PC-3 (cell line): ENCODE measurements around the gene NPW. TPM values are rescaled to one million over a fixed set of nuclear protein-coding genes. Genes with fewer than 3 reads are reported as not detected.

Experiments used
- ATAC-seq: fragments of 200-7000 bp; cut with Tn5 transposase; 2 replicates; pipeline ENCODE4 v1.9.1; 2020; ENCODE audit warnings: mild to moderate bottlenecking, moderate library complexity
- BruUV-seq: library from RNA; stranded (reverse); fragments of 400-500 nt; replicated peaks from 2 replicates; lab custom pipeline; 2021; lab: Mats Ljungman, UMichigan
- CTCF ChIA-PET: fragments of 300-600 bp; sonication (Branson Sonifier 250); formaldehyde crosslinking; loops from one replicate; lab custom pipeline; 2022; ENCODE audit warnings: antibody characterized with exemption; lab: Charles Lee
- POLR2A ChIA-PET: fragments of 300-600 bp; sonication (Branson Sonifier 250); formaldehyde crosslinking; loops from one replicate; lab custom pipeline; 2022; ENCODE audit warnings: antibody characterized with exemption; ENCODE audit not compliant: unreplicated experiment; lab: Charles Lee
- DNase-seq: peaks from one replicate; pipeline ENCODE4 v3.0.0-alpha.2; 2015
- H2AFZ ChIP-seq: fragments of 300-600 bp; sonication (generic); 2 replicates; pipeline ENCODE4 v1.6.0; 2016; ENCODE audit warnings: antibody characterized with exemption, low read length
- H3F3A ChIP-seq: fragments of 300-600 bp; sonication (generic); one replicate; pipeline ENCODE4 v1.6.0; 2017; ENCODE audit warnings: antibody characterized with exemption, low read length, control low read depth, mild to moderate bottlenecking; ENCODE audit not compliant: unreplicated experiment
- H3K27ac ChIP-seq: fragments of 300-600 bp; sonication (generic); 2 replicates; pipeline ENCODE4 v1.5.1; 2016; ENCODE audit warnings: mild to moderate bottlenecking, low read length
- H3K27me3 ChIP-seq: fragments of 300-600 bp; sonication (generic); 2 replicates; pipeline ENCODE4 v1.6.1; 2016; ENCODE audit warnings: low read length, mixed read lengths
- H3K36me3 ChIP-seq: fragments of 300-600 bp; sonication (generic); 2 replicates; pipeline ENCODE4 v1.6.1; 2016; ENCODE audit warnings: low read depth, mixed run types, low read length, mixed read lengths
- H3K4me1 ChIP-seq: fragments of 300-600 bp; sonication (generic); 2 replicates; pipeline ENCODE4 v1.5.1; 2016; ENCODE audit warnings: low read length; ENCODE audit not compliant: insufficient read depth
- H3K4me2 ChIP-seq: fragments of 300-600 bp; sonication (generic); 2 replicates; pipeline ENCODE4 v1.6.0; 2016; ENCODE audit warnings: low read length
- H3K4me3 ChIP-seq: fragments of 300-600 bp; sonication (generic); 2 replicates; pipeline ENCODE4 v1.5.1; 2016; ENCODE audit warnings: mild to moderate bottlenecking, low read length, mixed read lengths
- H3K79me2 ChIP-seq: fragments of 300-600 bp; sonication (generic); 2 replicates; pipeline ENCODE4 v1.6.1; 2017; ENCODE audit warnings: low read length, mixed read lengths
- H3K9ac ChIP-seq: fragments of 300-600 bp; sonication (generic); 2 replicates; pipeline ENCODE4 v1.6.0; 2016; ENCODE audit warnings: mild to moderate bottlenecking, low read length
- H3K9me2 ChIP-seq: fragments of 300-600 bp; sonication (generic); replicated peaks from 2 replicates; pipeline ENCODE4 v1.6.1; 2016; ENCODE audit warnings: mixed run types, low read length, mixed read lengths
- H3K9me3 ChIP-seq: fragments of 300-600 bp; sonication (generic); 2 replicates; pipeline ENCODE4 v1.6.1; 2016; ENCODE audit warnings: low read length, mixed read lengths
- H4K20me1 ChIP-seq: fragments of 300-600 bp; sonication (generic); 2 replicates; pipeline ENCODE4 v1.6.1; 2016; ENCODE audit warnings: low read length, mixed read lengths
- EZH2 ChIP-seq: fragments of 300-600 bp; sonication (generic); IDR thresholded peaks from one replicate; pipeline ENCODE4 v1.6.1; 2017; ENCODE audit warnings: antibody characterized with exemption, mild to moderate bottlenecking, low read length; ENCODE audit not compliant: unreplicated experiment
- EZH2phosphoT487 ChIP-seq: fragments of 300-600 bp; sonication (generic); IDR thresholded peaks from 2 replicates; pipeline ENCODE4 v1.6.1; 2018; ENCODE audit warnings: mild to moderate bottlenecking, antibody characterized with exemption, low read length, borderline replicate concordance
- intact Hi-C: fragments of 100-400 bp; cut with micrococcal nuclease; formaldehyde crosslinking; loops from 2 replicates; pipeline ENCODE4 v1.9.0; 2023
- total RNA-seq: library from RNA; depleted of rRNA; stranded (reverse); fragments of >200 nt; gene quantifications from 2 replicates; pipeline ENCODE4 v1.2.3, GENCODE V29; 2014
- TF ChIP-seq, protein P1 (sequence below): fragments of 300-600 bp; sonication (generic); conservative IDR thresholded peaks from 2 replicates; pipeline ENCODE4 v1.5.1; 2017; ENCODE audit warnings: antibody characterized with exemption, low read depth, mild to moderate bottlenecking, low read length

The NPW gene
- total RNA-seq, 1 experiment from 2014 or later = 3.8 TPM

DNA sequence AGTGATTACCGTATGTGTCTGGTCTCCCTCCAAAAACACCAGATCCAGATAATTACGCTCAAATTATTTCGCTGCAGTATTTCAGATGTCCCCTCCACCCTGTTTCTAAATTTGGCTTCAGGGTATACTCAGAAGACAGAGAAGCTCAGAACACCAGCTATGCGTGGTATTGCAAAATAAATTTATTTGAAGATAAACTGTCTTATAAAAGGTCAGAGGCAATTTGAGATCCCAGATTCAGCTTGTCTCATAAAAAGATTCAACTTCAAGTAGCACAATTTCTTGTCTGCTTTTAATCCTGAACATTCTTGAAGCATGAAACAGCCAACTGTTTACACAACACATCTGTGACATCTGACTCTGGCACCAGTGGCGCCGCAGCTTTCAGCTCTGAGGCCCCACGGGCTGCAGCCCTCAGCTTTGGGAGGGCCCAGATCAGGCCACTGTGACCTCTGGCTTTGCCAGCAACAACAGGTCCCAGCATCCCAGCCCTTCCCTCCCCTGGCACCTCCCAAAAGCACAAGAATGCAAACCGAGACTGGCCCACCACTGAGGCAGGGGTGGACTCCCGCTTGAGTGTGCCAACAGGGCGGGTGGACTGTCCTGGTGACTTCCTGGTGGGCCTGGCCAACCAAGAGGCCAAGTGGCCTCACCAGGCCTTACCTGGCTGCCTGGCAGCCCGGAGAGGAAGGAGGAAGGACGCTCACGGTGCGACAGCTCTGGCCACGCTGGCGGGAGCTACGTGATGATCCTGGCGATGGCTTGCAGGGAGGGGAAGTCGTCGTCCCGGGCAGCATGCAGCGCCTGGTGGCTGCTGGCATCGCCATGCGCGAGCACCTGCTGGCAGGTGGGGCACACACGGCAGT, 21.9 kb upstream of the NPW start:
- intact Hi-C loops = no loop called here
- H2AFZ ChIP-seq = no peak overlapping the region
- H3K9me3 ChIP-seq = no peaks in the 10 kb centered on the region
- no peaks in the 10 kb centered on the region for H4K20me1 ChIP-seq
- DNase-seq (no peak), ATAC-seq (no peak)
- H3K27me3 ChIP-seq = no peaks in the 10 kb centered on the region
- no peak overlapping the region for H3K9ac ChIP-seq
- ChIA-PET CTCF (interaction anchor here (0.5 kb wide), 1 partner anchor 168 kb away, joined by 3 read pairs; no protein-coding TSS in a partner anchor), POLR2A (no interaction called here)
- H3K79me2 ChIP-seq = no peaks in the 10 kb centered on the region
- no peak overlapping the region for H3K4me2 ChIP-seq
- TSS peak; percentile 25 for BruUV-seq
- peaks cover 4% of the 10 kb centered on the region; the same call in 1 of the 2 replicates for H3K4me1 ChIP-seq
- H3F3A ChIP-seq = no peaks in the 10 kb centered on the region
- no peak for TF ChIP-seq EZH2
- TF ChIP-seq, protein P1, sequence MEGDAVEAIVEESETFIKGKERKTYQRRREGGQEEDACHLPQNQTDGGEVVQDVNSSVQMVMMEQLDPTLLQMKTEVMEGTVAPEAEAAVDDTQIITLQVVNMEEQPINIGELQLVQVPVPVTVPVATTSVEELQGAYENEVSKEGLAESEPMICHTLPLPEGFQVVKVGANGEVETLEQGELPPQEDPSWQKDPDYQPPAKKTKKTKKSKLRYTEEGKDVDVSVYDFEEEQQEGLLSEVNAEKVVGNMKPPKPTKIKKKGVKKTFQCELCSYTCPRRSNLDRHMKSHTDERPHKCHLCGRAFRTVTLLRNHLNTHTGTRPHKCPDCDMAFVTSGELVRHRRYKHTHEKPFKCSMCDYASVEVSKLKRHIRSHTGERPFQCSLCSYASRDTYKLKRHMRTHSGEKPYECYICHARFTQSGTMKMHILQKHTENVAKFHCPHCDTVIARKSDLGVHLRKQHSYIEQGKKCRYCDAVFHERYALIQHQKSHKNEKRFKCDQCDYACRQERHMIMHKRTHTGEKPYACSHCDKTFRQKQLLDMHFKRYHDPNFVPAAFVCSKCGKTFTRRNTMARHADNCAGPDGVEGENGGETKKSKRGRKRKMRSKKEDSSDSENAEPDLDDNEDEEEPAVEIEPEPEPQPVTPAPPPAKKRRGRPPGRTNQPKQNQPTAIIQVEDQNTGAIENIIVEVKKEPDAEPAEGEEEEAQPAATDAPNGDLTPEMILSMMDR = no peak
- TF ChIP-seq EZH2phosphoT487 = no peak
- H3K36me3 ChIP-seq = peaks cover 3% of the 10 kb centered on the region; the same call in 1 of the 2 replicates
- H3K27ac ChIP-seq = no peak overlapping the region
- no peaks in the 10 kb centered on the region for H3K9me2 ChIP-seq
- H3K4me3 ChIP-seq = no peak overlapping the region

GRCh38 chr16:1998360-1998835, 21.2 kb upstream of the NPW start:
- H3K9me3 ChIP-seq = no peaks in the 10 kb centered on the region
- peaks cover 4% of the 10 kb centered on the region for H3K79me2 ChIP-seq
- ChIA-PET CTCF (no interaction called here), POLR2A (no interaction called here)
- H2AFZ ChIP-seq = no peak overlapping the region
- intact Hi-C loops = no loop called here
- DNase-seq (no peak), ATAC-seq (no peak)
- no peak overlapping the region for H3K9ac ChIP-seq
- peaks cover 3% of the 10 kb centered on the region; the same call in 1 of the 2 replicates for H3K4me1 ChIP-seq
- no peak overlapping the region for H3K27ac ChIP-seq
- H3K9me2 ChIP-seq = no peaks in the 10 kb centered on the region
- TF ChIP-seq EZH2 (no peak), EZH2phosphoT487 (no peak)
- TF ChIP-seq, protein P1 = no peak
- peaks cover 3% of the 10 kb centered on the region; the same call in 1 of the 2 replicates for H3K36me3 ChIP-seq
- H3K27me3 ChIP-seq = no peaks in the 10 kb centered on the region
- no peak overlapping the region for H3K4me3 ChIP-seq
- no TSS peak for BruUV-seq
- H3F3A ChIP-seq = no peaks in the 10 kb centered on the region
- H3K4me2 ChIP-seq = no peak overlapping the region
- peaks cover 3% of the 10 kb centered on the region; the same call in 1 of the 2 replicates for H4K20me1 ChIP-seq
